Muscle of leg (tissue), 11 donors: Measurements from ENCODE around the gene PSMB5. TPM values are rescaled to one million over a fixed set of nuclear protein-coding genes. Genes with fewer than 3 reads are reported as not detected.
A peak's percentile ranks its signal among the peaks of the same experiment; 100 is the strongest.

ENCODE experiments used
- DNase-seq: peaks from one replicate; pipeline ENCODE4 v3.0.0; 2013
- H3K27ac ChIP-seq: one replicate; pipeline ENCODE4 v1.5.1; 2013; ENCODE audit warnings: mild to moderate bottlenecking, low read length, control low read depth
- H3K27me3 ChIP-seq: one replicate; pipeline ENCODE4 v1.6.1; 2013; ENCODE audit warnings: low read length; ENCODE audit not compliant: control insufficient read depth, insufficient read depth
- H3K36me3 ChIP-seq: one replicate; pipeline ENCODE4 v1.6.1; 2013; ENCODE audit warnings: low read length; ENCODE audit not compliant: control insufficient read depth, insufficient read depth
- H3K4me1 ChIP-seq: one replicate; pipeline ENCODE4 v1.6.1; 2013; ENCODE audit warnings: low read length; ENCODE audit not compliant: control insufficient read depth, insufficient read depth
- H3K4me3 ChIP-seq: one replicate; pipeline ENCODE4 v1.5.1; 2013; ENCODE audit warnings: low read length, control low read depth
- H3K9me3 ChIP-seq: replicated peaks from 2 replicates; pipeline ENCODE4 v1.6.1; 2013; ENCODE audit warnings: low read depth, low read length; ENCODE audit not compliant: control insufficient read depth
- WGBS: methylation state at CpG from one replicate; pipeline ENCODE4 v1.1.5; 2013; ENCODE audit warnings: missing lambda C conversion rate; ENCODE audit not compliant: insufficient coverage; 5-methylcytosine and 5-hydroxymethylcytosine counted together
- polyA plus RNA-seq, 8 donors: library from polyadenylated mRNA; unstranded; fragments of 120-200 nt; gene quantifications; one replicate each; pipeline versions ENCODE4 v1.2.1 to v1.2.3, GENCODE V29; 2013; ENCODE audit warnings: inconsistent platforms in 1 of 8, low replicate concordance in 1 of 8; ENCODE audit not compliant: insufficient read length in 8 of 8, insufficient read depth in 1 of 8
- total RNA-seq: library from RNA; stranded (reverse); fragments of 120-200 nt; gene quantifications from one replicate; pipeline ENCODE4 v1.2.4, GENCODE V29; 2013

PSMB5 gene
- total and polyA plus RNA-seq, 9 donors = 154 to 278 (median 249) TPM

DNA sequence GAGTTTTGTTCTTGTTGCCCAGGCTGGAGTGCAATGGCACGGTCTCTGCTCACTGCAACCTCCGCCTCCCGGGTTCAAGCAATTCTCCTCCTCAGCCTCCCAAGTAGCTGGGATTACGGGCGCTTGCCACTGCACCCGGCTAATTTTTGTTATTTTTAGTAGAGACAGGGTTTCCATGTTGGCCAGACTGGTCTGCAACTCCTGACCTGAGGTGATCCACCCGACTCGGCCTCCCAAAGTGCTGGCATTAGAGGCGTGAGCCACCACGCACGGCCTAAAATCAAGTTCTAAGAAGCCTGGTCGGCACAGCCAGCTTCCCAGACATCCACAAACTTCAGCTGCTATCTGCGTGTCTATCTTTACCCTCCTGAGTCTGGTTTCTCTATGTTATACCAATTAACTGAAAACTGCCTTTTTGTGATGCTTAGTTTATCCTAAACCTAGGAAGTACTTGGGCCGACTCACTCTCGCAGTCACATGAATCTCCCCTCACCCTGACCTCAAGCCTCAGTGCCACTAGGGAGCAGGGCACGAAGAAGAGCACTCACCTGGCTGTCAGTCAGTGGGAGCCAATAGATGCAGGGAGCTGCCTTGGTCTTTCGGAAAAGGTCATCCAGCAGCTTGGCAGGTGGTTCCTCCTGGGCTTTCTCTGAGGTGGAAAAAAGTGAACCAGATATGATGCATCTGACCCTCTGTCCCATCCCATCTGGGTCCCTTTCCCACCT, 26.0 kb upstream of the PSMB5 start:
- no peak overlapping the region for H3K4me3 ChIP-seq
- DNase-seq = no peak
- no peak overlapping the region for H3K27ac ChIP-seq
- no peaks in the 10 kb centered on the region for H3K27me3 ChIP-seq
- peaks cover 64% of the 10 kb centered on the region for H3K36me3 ChIP-seq
- peaks cover 23% of the 10 kb centered on the region for H3K4me1 ChIP-seq
- H3K9me3 ChIP-seq = no peaks in the 10 kb centered on the region
- 80% methylated on average over 4 of the region's 17 CpGs for WGBS

DNA sequence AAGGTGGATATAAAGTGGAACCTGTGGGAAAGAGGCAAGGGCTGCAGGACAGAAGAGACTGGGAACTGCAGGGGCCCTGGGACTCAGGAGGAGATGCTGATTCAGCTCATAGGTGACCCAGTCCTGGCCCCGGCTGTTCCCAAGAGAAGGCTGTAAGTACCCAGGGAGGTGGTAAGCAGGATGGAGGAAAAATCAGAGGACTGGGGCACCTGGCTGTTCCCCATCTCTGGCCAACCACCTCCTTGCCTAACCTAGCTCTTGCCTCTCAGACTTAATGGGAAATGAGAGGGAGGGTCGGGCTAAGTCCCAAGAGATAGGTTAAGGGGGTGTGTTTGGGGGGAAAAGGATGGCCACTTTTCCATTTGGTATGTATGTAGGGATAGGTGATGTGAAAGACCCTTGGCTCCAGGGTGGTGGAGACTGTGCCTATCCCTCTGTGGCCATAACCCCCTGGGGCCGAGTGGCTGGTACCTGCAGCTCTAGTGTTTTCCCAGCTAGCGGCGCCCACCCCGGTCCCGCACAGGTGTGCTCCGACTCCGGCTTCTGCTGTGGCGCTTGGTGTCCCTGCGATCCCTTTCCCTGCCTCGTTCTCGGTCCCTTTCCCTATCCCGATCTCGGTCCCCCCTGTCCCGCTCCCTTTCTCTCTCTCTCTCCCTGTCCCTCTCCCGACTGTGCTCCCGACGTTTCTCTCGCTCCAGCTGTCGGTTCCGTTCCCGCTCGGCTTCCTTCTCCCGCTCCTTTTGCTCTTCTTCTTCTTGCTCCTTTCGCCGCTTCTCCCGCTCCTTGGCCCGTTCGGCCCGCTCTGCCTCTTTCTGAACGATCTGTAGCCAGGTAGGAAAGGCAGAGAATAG, 24.2 kb upstream of the PSMB5 start:
- H3K9me3 ChIP-seq = no peaks in the 10 kb centered on the region
- no peak overlapping the region for H3K4me3 ChIP-seq
- no peak overlapping the region for H3K27ac ChIP-seq
- peaks cover 26% of the 10 kb centered on the region for H3K4me1 ChIP-seq
- 80% methylated on average over 30 of the region's 32 CpGs for WGBS
- peak; percentile 30 for DNase-seq
- H3K27me3 ChIP-seq = no peaks in the 10 kb centered on the region
- H3K36me3 ChIP-seq = peaks cover 52% of the 10 kb centered on the region

DNA sequence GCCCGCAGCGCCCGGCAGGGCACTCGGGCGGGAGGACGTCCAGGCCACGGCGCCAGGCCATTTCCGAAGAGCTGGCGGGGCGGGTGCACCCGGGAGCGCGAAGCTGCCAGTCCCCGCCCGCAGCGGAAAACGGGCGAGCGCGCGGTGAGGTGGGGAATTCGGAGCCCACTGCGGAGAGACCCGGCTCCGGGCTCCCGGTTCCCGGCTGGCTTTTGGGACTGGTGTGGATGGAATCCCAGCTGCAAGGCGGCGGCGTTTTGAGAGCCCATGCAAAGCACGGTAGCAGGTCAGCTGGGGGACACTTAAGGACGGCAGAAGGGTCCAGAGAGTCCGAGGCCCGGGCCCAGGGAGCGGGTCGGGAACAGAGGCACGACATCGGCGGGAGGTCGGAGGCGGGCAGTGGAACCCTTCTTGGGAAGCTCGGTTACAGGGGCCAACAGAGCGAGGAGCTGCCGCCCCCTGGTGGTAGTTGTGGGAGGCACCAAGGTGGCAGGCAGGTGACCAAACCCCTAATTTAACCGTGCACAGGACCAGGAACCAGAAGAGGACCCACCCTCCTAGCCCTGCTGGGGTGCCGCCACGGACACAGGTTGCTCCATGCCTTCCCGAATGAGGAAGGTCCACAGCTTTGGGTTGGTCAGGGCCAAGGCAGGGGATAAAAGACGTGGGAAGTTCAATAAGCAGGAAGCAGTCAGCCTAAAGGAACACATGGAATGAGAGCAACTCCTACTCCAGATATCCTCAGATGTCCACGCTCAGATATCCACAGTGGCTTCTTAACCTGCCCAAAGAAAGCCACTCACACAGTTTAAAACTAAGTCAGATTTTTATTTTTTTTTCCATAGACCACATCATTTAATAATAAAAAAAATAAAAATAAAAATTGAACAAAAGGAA, 23.3 kb upstream of the PSMB5 start:
- Histone ChIP-seq H3K36me3 (peaks cover 43% of the 10 kb centered on the region), H3K27ac (peak overlapping the region; percentile 84), H3K9me3 (no peaks in the 10 kb centered on the region), H3K4me1 (peaks cover 26% of the 10 kb centered on the region), H3K27me3 (no peaks in the 10 kb centered on the region), H3K4me3 (peak overlapping the region; percentile 65)
- DNase-seq = peak; percentile 93
- WGBS = 1% methylated on average over 44 of the region's 51 CpGs

DNA sequence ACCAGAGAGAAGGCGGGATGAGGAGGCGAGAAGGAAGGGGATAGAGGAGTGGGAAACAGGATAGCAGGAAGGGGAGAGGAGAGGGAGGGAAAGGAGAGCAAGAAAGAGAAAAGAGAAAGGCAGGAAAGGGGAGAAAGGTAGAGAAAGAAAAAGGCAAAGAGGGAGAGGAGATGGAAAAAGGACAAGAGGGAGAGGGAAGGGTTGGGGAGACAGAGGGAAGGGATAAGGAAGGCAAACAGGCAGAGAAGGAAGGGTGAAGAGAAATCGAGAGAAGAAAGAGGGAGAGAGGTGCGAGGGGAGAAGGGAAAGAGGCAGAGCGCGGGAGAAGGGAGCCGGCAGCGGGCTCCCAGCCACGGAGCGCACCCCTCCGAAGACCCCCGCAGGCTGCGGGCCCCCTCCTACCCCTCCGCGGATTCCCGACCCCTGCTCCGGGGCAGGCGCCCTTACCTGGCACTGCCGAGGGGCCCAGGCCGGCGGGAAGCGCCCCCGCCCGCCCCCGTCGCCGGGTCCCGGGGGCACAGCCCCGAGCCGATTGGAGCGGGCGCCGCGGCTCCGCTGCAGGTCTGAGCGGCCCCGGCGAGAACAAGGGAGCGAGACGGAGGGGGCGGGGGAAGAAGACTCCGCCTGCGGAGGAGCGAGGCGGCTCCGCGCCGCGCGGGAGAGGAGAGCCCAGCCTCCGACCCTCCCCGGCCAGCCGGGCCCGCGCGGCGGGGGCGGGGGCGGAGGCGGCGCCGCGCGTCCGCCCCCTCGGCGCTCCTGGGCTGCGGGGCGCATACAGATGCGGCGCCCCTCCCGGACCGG, 22.5 kb upstream of the PSMB5 start, which contains the start of gene CDH24:
TSS of gene CDH24 (minus strand) at position 565 of the 801 bp plus-strand sequence. CDS start 1,787 bp downstream, outside the sequence.
- Histone ChIP-seq H3K27me3 (no peaks in the 10 kb centered on the region), H3K9me3 (no peaks in the 10 kb centered on the region), H3K4me3 (peak within 1 kb of the TSS; percentile 65), H3K27ac (peak within 1 kb of the TSS; percentile 84), H3K4me1 (peaks cover 23% of the 10 kb centered on the region), H3K36me3 (peaks cover 34% of the 10 kb centered on the region)
- WGBS = 1% methylated on average over 63 of the region's 73 CpGs
- peak; percentile 92 for DNase-seq

DNA sequence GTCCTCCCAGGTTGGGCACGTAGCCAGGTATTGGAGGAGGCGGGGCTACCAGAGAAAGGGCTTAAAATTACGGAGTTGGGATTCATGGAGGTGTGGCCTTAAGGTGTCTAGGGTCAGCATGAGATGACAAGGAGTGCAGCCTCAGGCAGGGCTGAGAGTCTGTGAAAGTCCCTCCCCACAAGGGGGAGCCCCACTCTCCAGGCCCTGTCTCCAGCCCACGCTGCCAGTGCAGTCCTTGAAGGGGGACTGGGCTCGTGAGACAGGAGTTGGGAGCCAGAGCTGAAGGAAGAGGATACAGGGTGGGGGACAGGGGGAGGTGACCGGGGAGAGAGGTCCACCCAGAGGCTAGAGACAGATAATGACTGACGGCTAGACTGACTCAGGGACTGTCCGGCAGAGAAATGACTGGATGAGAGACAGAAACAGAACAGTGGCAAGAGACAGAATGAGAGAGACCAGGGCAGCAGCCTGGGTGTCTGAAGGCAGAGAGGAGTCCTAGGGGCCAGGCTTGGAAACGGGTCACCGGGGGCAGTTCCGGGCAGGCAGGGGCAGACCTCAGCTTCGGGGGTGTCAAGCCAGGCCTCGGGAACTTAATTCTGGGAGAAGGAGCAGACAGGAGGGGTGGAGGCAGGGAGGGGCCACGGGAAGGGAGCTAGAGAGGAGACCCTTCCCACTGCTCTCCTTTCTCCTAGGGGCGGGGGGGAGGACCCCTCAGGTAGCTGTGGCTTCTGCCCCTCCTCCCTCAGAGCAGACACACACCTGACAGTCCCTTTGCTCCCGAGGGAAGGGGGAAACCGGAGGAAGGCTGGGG, 21.6 kb upstream of the PSMB5 start:
- Histone ChIP-seq H3K4me1 (peaks cover 20% of the 10 kb centered on the region), H3K4me3 (peak overlapping the region; percentile 47), H3K36me3 (peaks cover 28% of the 10 kb centered on the region), H3K9me3 (no peaks in the 10 kb centered on the region), H3K27ac (no peak overlapping the region), H3K27me3 (no peaks in the 10 kb centered on the region)
- 5% methylated on average over 12 of the region's 17 CpGs for WGBS
- DNase-seq = peak; percentile 59

DNA sequence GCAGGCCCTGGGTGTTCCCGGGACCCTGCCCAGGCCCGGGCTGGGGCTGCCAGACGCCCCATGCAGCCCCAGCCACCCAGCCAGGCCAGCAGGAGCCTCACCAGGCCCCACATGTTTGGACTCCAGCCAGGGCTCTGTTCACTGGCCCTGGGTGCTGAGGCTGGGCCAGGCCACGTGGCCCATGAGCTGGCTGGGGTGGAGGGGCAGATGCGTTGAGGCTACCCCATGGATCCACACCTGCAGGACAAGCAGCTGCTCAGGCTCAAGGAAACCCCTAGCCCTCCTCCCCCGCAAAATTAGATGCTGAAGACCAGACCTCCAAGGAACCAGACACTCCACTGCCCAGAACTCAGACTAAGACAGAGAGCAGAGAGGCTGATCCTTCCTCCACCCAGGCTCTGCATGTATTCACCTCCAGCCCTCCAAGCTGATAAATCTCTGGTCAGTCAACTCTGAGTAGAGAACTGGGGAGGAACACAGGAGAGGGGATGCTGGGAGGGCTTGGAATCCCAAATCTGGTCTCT, 21.0 kb upstream of the PSMB5 start:
- peaks cover 20% of the 10 kb centered on the region for H3K4me1 ChIP-seq
- peak; percentile 33 for DNase-seq

DNA sequence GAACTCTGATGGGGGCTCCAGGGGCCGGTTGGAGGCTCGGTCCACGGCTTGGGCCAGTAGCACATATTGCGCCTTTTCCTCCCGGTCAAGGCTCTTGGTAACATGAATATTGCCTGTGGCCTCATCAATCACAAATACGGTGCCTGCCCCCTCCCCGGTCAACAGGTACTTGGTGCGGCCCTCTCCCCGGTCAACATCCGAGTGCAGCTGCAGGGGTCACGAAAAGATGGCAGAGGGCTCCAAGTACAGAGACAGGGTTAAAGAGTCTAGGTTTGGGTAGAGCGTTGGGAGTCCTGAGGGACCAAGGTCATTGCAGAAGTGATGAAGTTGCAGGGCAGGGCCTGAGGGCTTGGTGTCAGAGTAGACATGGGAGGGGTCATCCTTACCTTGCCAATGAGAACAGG, 20.4 kb upstream of the PSMB5 start:
- Histone ChIP-seq H3K9me3 (no peaks in the 10 kb centered on the region), H3K4me1 (peaks cover 20% of the 10 kb centered on the region), H3K27ac (no peak overlapping the region), H3K36me3 (peaks cover 16% of the 10 kb centered on the region), H3K27me3 (no peaks in the 10 kb centered on the region), H3K4me3 (no peak overlapping the region)
- no peak for DNase-seq
- WGBS = 94% methylated on average over 11 of the region's 12 CpGs

More for the DNA sequence above, 21.0 kb upstream of the PSMB5 start:
- H3K27ac ChIP-seq = no peak overlapping the region
- H3K9me3 ChIP-seq = no peaks in the 10 kb centered on the region
- no peak overlapping the region for H3K4me3 ChIP-seq
- 69% methylated on average over 3 of the region's 6 CpGs for WGBS
- no peaks in the 10 kb centered on the region for H3K27me3 ChIP-seq
- H3K36me3 ChIP-seq = peaks cover 21% of the 10 kb centered on the region

DNA sequence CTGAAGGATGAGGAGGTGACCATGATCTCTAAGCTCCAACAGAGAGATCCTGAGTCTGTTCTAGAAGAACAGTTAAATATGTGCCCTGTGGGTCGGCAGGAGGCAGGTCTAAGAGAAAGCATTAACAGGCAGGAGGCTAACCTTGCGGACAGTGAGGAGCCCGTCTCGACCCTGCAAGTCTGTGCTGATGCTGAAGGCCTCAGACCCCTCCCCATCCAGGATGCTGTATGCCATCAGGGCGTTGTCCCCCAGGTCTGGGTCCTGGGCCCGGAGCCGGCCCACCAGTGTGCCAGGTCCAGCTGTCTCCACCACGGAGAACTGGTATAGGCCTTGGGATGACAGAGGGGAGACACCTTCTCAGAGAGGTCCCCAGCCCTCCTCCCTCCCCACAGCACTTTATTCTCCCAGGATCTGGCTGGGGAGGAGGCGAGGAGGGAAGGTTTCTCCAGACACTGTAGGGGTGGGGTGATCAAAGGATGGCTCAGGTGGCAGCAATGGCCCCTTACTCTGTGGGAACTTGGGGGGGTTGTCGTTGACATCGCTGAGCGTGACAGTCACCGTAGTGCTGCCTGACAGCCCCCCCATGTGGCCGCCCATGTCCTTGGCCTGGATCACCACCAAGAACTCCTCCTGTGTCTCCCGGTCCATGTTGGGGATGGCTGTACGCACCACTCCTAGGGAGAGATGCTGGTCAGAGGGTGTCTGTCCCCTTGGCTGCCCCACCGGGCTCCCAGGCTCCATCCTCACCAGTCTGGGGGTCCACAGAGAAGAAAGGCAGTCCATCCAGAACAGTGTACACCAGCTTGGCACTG, 19.5 kb upstream of the PSMB5 start:
- peaks cover 11% of the 10 kb centered on the region for H3K36me3 ChIP-seq
- H3K4me3 ChIP-seq = no peak overlapping the region
- 63% methylated on average over 9 of the region's 17 CpGs for WGBS
- no peak for DNase-seq
- no peak overlapping the region for H3K27ac ChIP-seq
- H3K4me1 ChIP-seq = peaks cover 20% of the 10 kb centered on the region
- no peaks in the 10 kb centered on the region for H3K9me3 ChIP-seq
- no peaks in the 10 kb centered on the region for H3K27me3 ChIP-seq
